OCI-LY7 (cell line): ENCODE results near the gene SLC19A1. TPM values are rescaled to one million over a fixed set of nuclear protein-coding genes. Genes with fewer than 3 reads are reported as not detected.

Experiments
- BruUV-seq: library from RNA; stranded (reverse); fragments of 400-500 nt; replicated peaks from 2 replicates; lab custom pipeline; 2021; lab: Mats Ljungman, UMichigan
- CTCF ChIA-PET: fragments of 300-600 bp; sonication (Branson Sonifier 250); formaldehyde crosslinking; loops from one replicate; lab custom pipeline; 2022; ENCODE audit warnings: antibody characterized with exemption; ENCODE audit not compliant: unreplicated experiment; lab: Charles Lee
- POLR2A ChIA-PET: fragments of 300-600 bp; sonication (Branson Sonifier 250); formaldehyde crosslinking; loops from one replicate; lab custom pipeline; 2022; ENCODE audit warnings: antibody characterized with exemption; lab: Charles Lee
- DNase-seq: peaks from one replicate; pipeline ENCODE4 v3.0.0-alpha.2; 2015; ENCODE audit warnings: low spot score
- H2AFZ ChIP-seq: fragments of 200-600 bp; sonication (generic), shearing (Covaris generic); 2 replicates; pipeline ENCODE4 v1.6.1; 2014; ENCODE audit warnings: mild to moderate bottlenecking, antibody characterized with exemption, low read length, moderate library complexity
- H3K27ac ChIP-seq: fragments of 200-600 bp; sonication (generic); 2 replicates; pipeline ENCODE4 v1.5.1; 2014; ENCODE audit warnings: mixed run types, low read depth, mild to moderate bottlenecking, moderate library complexity, low read length, inconsistent platforms; ENCODE audit not compliant: poor library complexity, severe bottlenecking
- H3K36me3 ChIP-seq: fragments of 200-600 bp; sonication (generic); 2 replicates; pipeline ENCODE4 v1.6.1; 2014; ENCODE audit warnings: mild to moderate bottlenecking, antibody characterized with exemption, low read length, moderate library complexity, mixed read lengths; ENCODE audit not compliant: insufficient read depth
- H3K4me1 ChIP-seq: fragments of 200-600 bp; sonication (generic); 2 replicates; pipeline ENCODE4 v1.5.1; 2014; ENCODE audit warnings: mild to moderate bottlenecking, low read length; ENCODE audit not compliant: insufficient read depth, poor library complexity, severe bottlenecking
- H3K4me2 ChIP-seq: fragments of 200-600 bp; sonication (generic); 2 replicates; pipeline ENCODE4 v1.6.1; 2014; ENCODE audit warnings: mild to moderate bottlenecking, low read length
- H3K4me3 ChIP-seq: fragments of 200-600 bp; sonication (generic); 2 replicates; pipeline ENCODE4 v1.5.1; 2014; ENCODE audit warnings: mild to moderate bottlenecking, low read depth, low read length; ENCODE audit not compliant: poor library complexity, severe bottlenecking
- H3K79me2 ChIP-seq: fragments of 200-600 bp; sonication (generic); 2 replicates; pipeline ENCODE4 v1.6.1; 2016; ENCODE audit warnings: low read depth, mild to moderate bottlenecking, low read length, moderate library complexity, mixed read lengths; ENCODE audit not compliant: insufficient read depth
- H3K9me2 ChIP-seq: fragments of 200-600 bp; sonication (generic); 2 replicates; pipeline ENCODE4 v1.6.1; 2016; ENCODE audit warnings: mild to moderate bottlenecking, low read length, mixed read lengths; ENCODE audit not compliant: insufficient read depth
- H3K9me3 ChIP-seq: fragments of 200-600 bp; sonication (generic); 2 replicates; pipeline ENCODE4 v1.6.1; 2014; ENCODE audit warnings: mild to moderate bottlenecking, mixed run types, low read length, mixed read lengths
- H4K20me1 ChIP-seq: fragments of 200-600 bp; sonication (generic); 2 replicates; pipeline ENCODE4 v1.6.1; 2014; ENCODE audit warnings: mild to moderate bottlenecking, antibody characterized with exemption, low read length, moderate library complexity, mixed read lengths; ENCODE audit not compliant: insufficient read depth
- EZH2phosphoT487 ChIP-seq: fragments of 200-600 bp; sonication (generic); IDR thresholded peaks from 2 replicates; pipeline ENCODE4 v1.6.1; 2018; ENCODE audit warnings: low read depth, borderline replicate concordance, mild to moderate bottlenecking, mixed run types, antibody characterized with exemption, low read length, moderate library complexity, mixed read lengths
- intact Hi-C: fragments of 100-400 bp; cut with micrococcal nuclease; formaldehyde crosslinking; loops from one replicate; pipeline ENCODE4 v1.10.0; 2022; ENCODE audit not compliant: unreplicated experiment
- total RNA-seq, 2 experiments: library from RNA; depleted of rRNA in 1 of 2; stranded (reverse); fragments of >200 nt in 1 of 2; shearing (Covaris generic) in 1 of 2; gene quantifications; 2 replicates each; pipeline ENCODE4 v1.2.3, GENCODE V29; 2014 to 2022
- TF ChIP-seq, protein P1 (sequence below): fragments of 200-600 bp; sonication (generic); conservative IDR thresholded peaks from 2 replicates; pipeline ENCODE4 v1.5.1; 2014; ENCODE audit warnings: mild to moderate bottlenecking, antibody characterized with exemption, low read length, moderate library complexity, mixed read lengths

The SLC19A1 gene
- total RNA-seq, 2 experiments from 2014 or later, result 17.9 to 41.2 TPM

DNA sequence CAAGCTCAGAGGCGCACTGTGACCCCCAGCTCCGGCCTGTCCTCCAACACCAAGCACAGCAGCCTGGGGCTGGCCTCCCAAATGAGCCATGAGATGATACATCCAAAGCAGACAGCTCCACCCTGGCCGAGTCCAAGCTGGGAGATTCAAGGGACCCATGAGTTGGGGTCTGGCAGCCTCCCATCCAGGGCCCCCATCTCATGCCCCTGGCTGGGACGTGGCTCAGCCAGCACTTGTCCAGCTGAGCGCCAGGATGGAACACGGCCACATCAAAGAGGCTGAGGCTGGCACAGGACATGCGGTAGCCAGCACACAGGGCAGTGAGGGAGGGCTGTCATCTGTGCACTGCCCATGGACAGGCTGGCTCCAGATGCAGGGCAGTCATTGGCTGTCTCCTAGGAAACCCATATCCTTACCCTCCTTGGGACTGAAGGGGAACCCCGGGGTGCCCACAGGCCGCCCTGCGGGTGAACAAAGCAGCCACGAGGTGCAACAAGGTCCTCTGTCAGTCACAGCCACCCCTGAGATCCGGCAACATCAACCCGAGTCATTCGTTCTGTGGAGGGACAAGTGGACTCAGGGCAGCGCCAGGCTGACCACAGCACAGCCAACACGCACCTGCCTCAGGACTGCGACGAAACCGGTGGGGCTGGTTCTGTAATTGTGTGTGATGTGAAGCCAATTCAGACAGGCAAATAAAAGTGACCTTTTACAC is 29.1 kb downstream of the SLC19A1 start:
- ChIA-PET CTCF (no interaction called here), POLR2A (no interaction called here)
- Histone ChIP-seq H3K27ac (no peak overlapping the region), H4K20me1 (no peaks in the 10 kb centered on the region), H3K9me2 (no peaks in the 10 kb centered on the region), H3K9me3 (peaks cover 4% of the 10 kb centered on the region; the same call in 1 of the 2 replicates), H2AFZ (no peak overlapping the region), H3K36me3 (peaks cover 3% of the 10 kb centered on the region; the same call in 1 of the 2 replicates), H3K4me1 (no peaks in the 10 kb centered on the region), H3K79me2 (no peaks in the 10 kb centered on the region), H3K4me2 (no peak overlapping the region), H3K4me3 (no peak overlapping the region)
- TF ChIP-seq EZH2phosphoT487, result no peak
- TF ChIP-seq, protein P1, sequence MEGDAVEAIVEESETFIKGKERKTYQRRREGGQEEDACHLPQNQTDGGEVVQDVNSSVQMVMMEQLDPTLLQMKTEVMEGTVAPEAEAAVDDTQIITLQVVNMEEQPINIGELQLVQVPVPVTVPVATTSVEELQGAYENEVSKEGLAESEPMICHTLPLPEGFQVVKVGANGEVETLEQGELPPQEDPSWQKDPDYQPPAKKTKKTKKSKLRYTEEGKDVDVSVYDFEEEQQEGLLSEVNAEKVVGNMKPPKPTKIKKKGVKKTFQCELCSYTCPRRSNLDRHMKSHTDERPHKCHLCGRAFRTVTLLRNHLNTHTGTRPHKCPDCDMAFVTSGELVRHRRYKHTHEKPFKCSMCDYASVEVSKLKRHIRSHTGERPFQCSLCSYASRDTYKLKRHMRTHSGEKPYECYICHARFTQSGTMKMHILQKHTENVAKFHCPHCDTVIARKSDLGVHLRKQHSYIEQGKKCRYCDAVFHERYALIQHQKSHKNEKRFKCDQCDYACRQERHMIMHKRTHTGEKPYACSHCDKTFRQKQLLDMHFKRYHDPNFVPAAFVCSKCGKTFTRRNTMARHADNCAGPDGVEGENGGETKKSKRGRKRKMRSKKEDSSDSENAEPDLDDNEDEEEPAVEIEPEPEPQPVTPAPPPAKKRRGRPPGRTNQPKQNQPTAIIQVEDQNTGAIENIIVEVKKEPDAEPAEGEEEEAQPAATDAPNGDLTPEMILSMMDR, result no peak
- DNase-seq, result no peak
- intact Hi-C loops, result no loop called here
- BruUV-seq, result no TSS peak

DNA sequence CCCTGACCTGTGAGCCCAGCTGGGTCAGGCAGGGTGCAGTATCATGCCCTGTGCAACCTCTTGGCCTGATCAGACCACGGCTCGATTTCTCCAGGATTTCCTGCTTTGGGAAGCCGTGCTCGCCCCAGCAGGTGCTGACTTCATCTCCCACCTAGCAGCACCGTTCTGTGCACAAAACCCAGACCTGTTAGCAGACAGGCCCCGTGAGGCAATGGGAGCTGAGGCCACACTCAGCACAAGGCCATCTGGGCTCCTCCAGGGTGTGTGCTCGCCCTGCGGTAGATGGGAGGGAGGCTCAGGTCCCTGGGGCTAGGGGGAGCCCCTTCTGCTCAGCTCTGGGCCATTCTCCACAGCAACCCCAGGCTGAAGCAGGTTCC is 29.6 kb downstream of the SLC19A1 start:
- Histone ChIP-seq H2AFZ (no peak overlapping the region), H3K9me3 (no peaks in the 10 kb centered on the region), H3K4me3 (no peak overlapping the region), H4K20me1 (no peaks in the 10 kb centered on the region), H3K36me3 (no peaks in the 10 kb centered on the region), H3K27ac (no peak overlapping the region), H3K79me2 (no peaks in the 10 kb centered on the region), H3K4me1 (no peaks in the 10 kb centered on the region), H3K4me2 (no peak overlapping the region), H3K9me2 (no peaks in the 10 kb centered on the region)
- no peak for DNase-seq
- ChIA-PET CTCF (no interaction called here), POLR2A (no interaction called here)
- intact Hi-C loops, result no loop called here
- TF ChIP-seq, protein P1, result no peak
- TF ChIP-seq EZH2phosphoT487, result no peak
- BruUV-seq, result no TSS peak

DNA sequence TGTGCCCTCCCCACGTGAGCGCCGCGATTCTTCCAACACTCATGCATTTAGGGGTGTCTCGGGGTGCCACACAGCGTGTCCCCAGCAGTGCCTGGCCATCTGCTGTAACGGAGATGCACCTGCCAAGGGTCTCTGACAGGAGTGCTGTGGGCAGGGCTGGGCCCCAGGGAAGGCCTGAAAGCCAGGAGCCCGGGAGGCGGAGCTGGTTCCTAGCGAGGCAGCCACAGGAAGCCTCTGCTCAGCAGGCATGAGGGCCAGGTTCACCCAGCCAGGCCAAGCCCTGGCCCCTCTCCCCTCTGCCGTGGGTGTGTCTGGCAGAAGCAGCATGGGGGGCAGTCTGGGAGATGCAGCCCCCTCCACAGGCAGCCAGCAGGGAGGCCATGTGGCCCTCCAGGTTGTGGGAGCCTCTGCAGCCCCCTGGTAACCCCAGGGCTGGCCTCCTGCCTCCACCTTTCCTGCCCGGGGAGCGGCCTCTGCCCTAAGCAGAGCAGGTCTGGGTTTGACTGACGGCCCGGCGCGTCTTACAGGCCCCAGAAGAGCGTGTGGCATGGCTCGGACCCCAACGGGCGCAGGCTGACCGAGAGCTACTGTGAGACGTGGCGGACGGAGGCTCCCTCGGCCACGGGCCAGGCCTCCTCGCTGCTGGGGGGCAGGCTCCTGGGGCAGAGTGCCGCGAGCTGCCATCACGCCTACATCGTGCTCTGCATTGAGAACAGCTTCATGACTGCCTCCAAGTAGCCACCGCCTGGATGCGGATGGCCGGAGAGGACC is 30.4 kb downstream of the SLC19A1 start:
- Histone ChIP-seq H3K36me3 (no peaks in the 10 kb centered on the region), H3K79me2 (no peaks in the 10 kb centered on the region), H3K4me3 (no peak overlapping the region), H3K9me2 (no peaks in the 10 kb centered on the region), H3K27ac (no peak overlapping the region), H3K9me3 (no peaks in the 10 kb centered on the region), H2AFZ (no peak overlapping the region), H3K4me1 (no peaks in the 10 kb centered on the region), H4K20me1 (no peaks in the 10 kb centered on the region), H3K4me2 (no peak overlapping the region)
- POLR2A ChIA-PET, result no interaction called here
- intact Hi-C loops, result no loop called here
- BruUV-seq, result no TSS peak
- CTCF ChIA-PET, result no interaction called here
- TF ChIP-seq, protein P1, result no peak
- no peak for TF ChIP-seq EZH2phosphoT487
- DNase-seq, result no peak
